A549 treated with ZK216348 at 1 μM for 4 hours (cell line): Measurements from ENCODE around the gene GCLM. TPM values are rescaled to one million over a fixed set of nuclear protein-coding genes. Genes with fewer than 3 reads are reported as not detected.

Experiments used
- total RNA-seq: library from RNA; stranded (reverse); fragments of 200-300 nt; extraction: Qiagen RNA extraction; gene quantifications from 5 replicates; pipeline ENCODE4 v1.2.3, GENCODE V29; 2022; ENCODE audit warnings: low read depth

The GCLM gene, protein sequence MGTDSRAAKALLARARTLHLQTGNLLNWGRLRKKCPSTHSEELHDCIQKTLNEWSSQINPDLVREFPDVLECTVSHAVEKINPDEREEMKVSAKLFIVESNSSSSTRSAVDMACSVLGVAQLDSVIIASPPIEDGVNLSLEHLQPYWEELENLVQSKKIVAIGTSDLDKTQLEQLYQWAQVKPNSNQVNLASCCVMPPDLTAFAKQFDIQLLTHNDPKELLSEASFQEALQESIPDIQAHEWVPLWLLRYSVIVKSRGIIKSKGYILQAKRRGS
- 90.8 to 110 TPM (median 99.7 TPM) in 5 replicates for total RNA-seq

DNA sequence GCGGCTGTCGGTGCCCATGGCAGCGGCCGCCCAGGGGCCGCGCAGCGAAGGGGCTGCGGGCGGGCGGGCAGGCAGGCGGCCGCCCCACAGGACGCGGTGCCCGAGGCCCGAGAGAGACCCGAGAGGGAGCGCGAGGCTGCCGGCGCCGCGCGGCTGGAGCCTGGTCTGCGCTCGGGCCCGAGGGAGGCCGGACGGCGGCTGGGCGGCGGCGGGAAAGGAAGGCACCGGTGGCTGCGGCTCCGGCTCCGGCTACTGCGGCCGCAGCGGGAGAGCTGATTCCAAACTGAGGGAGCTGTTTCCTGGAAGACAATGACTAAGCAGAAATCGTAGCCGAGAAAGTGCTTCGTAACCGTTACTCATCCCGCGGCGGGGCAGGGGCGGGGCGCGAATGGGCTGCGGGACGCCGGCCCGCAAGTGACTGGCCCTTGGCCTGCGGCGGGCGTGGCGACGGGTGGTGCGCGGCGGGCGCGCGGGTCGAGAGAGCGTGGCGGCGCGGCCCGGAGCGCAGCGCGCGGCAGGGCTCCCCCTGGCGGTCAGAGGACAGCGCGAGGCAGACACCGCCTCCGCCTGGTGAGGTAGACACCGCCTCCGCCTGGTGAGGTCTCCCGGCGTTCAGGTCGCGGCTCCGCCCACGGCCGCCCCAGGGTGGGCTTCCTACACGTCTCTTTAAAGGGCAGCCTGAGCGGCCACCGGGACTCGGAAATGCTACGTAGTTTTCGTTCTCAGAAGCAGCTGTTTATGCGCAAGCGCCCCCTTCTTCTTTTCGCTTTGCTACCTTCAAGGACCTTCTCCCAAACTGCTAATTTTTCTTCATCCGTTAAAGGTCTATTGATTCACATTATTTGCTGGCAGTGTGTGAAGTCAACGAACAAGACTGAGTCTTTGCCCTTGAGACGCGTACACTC is at the start of gene GCLM:
GCLM (minus strand) TSS at position 285 of the 905 bp plus-strand sequence; CDS start at position 18, 267 bp downstream.

DNA sequence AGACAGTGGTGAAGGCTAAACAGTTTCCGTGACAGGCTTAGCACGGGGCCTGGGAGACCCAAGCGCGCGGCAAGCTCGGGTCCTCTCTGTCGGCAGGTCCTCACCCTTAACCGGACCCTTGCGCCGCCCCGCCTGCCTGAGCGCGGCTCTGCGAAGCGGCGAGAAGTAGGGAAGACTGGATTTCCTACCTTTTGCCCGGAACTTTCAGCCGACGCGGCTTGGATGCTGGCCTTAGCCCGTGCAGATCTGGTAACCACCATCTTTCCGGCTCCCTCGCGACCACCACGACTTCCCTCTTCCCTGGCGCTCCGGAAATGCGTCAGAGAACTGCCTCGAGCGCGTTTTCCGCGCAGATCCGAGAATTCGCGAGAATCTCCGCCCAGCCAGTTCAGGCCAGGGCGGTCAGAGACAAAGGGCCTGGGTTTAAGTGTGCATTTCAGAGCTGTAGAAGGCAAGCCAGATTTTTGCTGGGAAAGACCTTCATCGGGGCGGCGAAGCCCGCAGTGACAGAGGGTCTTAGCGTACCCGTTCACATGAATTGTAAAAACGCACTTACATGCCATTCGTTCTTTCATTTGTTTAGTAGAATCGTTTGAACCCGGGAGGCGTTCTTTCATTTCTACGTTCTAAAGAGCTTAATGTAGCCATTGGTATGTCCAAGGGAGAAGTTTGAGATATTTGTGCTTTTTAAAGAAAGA is 30.2 kb downstream of the GCLM start, which contains the start of gene DNTTIP2:
DNTTIP2 (minus strand) TSS at position 318 of the 698 bp plus-strand sequence; CDS start at position 260, 58 bp downstream.

Other genes starting within 250 kb of the GCLM start
- 68.9 to 77.0 TPM (median 75.3 TPM) in 5 replicates for gene BCAR3, start 227.6 kb downstream of the GCLM start, total RNA-seq
- 35.9 to 63.0 TPM (median 41.4 TPM) in 5 replicates for gene DNTTIP2, start 30.2 kb downstream of the GCLM start, total RNA-seq
- 0.04 to 0.13 TPM (median 0.09 TPM) in 3 of 5 replicates, not detected in the others for gene ABCA4, start 211.7 kb upstream of the GCLM start, total RNA-seq